Rectal smooth muscle tissue (tissue), 1 donor: ENCODE measurements around the gene SGF29.
"Not testable (repeated sequence)": the region's sequence is repeated elsewhere in the genome, so short reads cannot be mapped to it uniquely, and the experiment has no call there.

Experiments
- H3K27ac ChIP-seq: one replicate; pipeline ENCODE4 v1.7.0; 2013; ENCODE audit warnings: low read depth, low read length, inconsistent platforms
- H3K27me3 ChIP-seq: one replicate; pipeline ENCODE4 v1.7.0; 2013; ENCODE audit warnings: low read length; ENCODE audit not compliant: control insufficient read depth, insufficient read depth
- H3K36me3 ChIP-seq: one replicate; pipeline ENCODE4 v1.7.0; 2013; ENCODE audit warnings: low read length; ENCODE audit not compliant: control insufficient read depth, insufficient read depth
- H3K4me1 ChIP-seq: one replicate; pipeline ENCODE4 v1.7.0; 2013; ENCODE audit warnings: low read length; ENCODE audit not compliant: control insufficient read depth, insufficient read depth
- H3K4me3 ChIP-seq: one replicate; pipeline ENCODE4 v1.7.0; 2013; ENCODE audit warnings: low read length
- H3K9ac ChIP-seq: one replicate; pipeline ENCODE4 v1.7.0; 2013; ENCODE audit warnings: low read length

SGF29 gene

DNA sequence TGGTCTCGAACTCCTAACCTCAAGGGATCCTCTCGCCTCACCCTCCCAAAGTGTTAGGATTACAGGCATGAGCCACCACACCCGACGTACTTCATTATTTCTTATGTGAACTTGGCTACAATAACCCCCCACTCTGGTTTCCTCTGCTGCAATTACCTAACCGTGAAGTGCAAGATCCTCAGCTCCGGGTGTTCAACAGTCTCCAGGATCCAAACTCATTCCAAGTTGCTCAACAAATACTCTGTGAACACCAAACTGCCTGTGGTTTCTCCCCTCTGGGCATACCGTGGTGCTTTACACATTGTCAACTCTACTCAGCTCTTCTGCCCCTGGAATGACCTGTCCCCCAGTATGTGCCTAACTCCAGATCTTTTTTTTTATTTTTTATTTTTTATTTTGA, 62.9 kb downstream of the SGF29 start:
- Histone ChIP-seq H3K27ac (no peak overlapping the region), H3K36me3 (no peaks in the 10 kb centered on the region), H3K9ac (no peak overlapping the region), H3K4me1 (no peaks in the 10 kb centered on the region), H3K27me3 (no peaks in the 10 kb centered on the region), H3K4me3 (no peak overlapping the region)

GRCh38 chr16:28617874-28618273, 64.2 kb downstream of the SGF29 start:
- Histone ChIP-seq H3K4me1 (no peaks in the 10 kb centered on the region), H3K27me3 (no peaks in the 10 kb centered on the region), H3K4me3 (no peak overlapping the region), H3K9ac (no peak overlapping the region), H3K27ac (no peak overlapping the region), H3K36me3 (no peaks in the 10 kb centered on the region)

DNA sequence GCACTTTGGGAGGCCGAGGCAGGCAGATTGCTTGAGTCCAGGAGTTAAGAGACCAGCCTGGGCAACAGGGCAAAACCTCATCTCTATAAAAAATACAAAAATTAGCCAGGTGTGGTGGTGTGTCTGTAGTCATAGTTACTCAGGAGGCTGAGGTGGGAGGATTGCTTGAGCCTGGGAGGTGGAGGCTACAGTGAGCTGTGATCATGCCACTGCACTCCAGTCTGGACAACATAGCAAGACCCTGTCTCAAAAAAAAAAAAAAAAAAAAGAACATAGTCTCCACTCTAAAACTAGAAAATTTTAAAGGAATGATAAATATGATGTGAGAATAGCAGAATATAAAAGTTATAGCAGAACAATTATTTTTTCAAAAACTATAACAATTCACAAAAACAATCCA, 66.6 kb downstream of the SGF29 start:
- not testable (repeated sequence) for H3K27me3 ChIP-seq, H3K27ac ChIP-seq, H3K36me3 ChIP-seq, H3K4me3 ChIP-seq, H3K9ac ChIP-seq, H3K4me1 ChIP-seq

GRCh38 chr16:28621481-28622155, 67.9 kb downstream of the SGF29 start:
- Histone ChIP-seq H3K9ac (no peak overlapping the region), H3K27ac (no peak overlapping the region), H3K4me1 (no peaks in the 10 kb centered on the region)

DNA sequence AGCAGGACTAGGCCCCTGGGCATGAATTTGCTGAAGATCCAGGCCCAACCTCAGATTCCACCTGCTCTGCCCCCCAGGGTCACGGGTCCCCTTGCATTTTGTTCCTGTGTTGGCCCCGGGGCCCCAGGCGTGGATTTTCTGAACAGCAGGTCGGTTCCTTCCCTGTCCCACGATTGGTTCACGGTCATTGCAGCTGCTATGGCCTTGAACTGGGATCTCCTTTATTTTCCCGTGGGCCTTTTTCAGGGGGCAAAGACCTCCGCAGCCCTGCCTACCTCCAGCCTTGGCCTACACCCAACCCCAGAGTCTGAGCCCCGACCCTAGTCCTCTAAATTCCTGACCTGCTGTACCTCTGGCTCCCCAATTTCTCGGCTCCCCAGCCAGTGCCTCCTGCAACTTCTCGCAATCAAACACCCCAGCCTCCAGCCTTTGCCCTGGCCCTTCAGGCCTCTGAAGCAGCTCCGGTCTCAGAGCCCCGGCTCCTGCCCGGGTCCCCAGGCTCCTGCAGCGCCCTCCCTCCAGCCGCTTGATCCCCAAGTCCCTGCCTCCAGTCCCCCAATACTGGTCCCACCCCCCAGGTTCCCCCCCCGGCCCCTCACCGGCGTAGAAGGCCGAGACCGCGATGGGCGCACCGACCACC, 68.9 kb downstream of the SGF29 start:
- not testable (repeated sequence) for H3K27me3 ChIP-seq, H3K27ac ChIP-seq, H3K4me1 ChIP-seq, H3K9ac ChIP-seq, H3K36me3 ChIP-seq
- H3K4me3 ChIP-seq = peak overlapping the region; percentile 71

More at GRCh38 chr16:28621481-28622155, 67.9 kb downstream of the SGF29 start:
- H3K27me3 ChIP-seq = no peaks in the 10 kb centered on the region
- no peak overlapping the region for H3K4me3 ChIP-seq
- H3K36me3 ChIP-seq = no peaks in the 10 kb centered on the region

GRCh38 chr16:28623172-28623711, 69.5 kb downstream of the SGF29 start:
- no peaks in the 10 kb centered on the region for H3K27me3 ChIP-seq
- H3K9ac ChIP-seq = peak overlapping the region; percentile 21
- H3K4me3 ChIP-seq = peak overlapping the region; percentile 71
- no peak overlapping the region for H3K27ac ChIP-seq
- H3K4me1 ChIP-seq = no peaks in the 10 kb centered on the region
- H3K36me3 ChIP-seq = no peaks in the 10 kb centered on the region

- not testable (repeated sequence) for H3K27ac ChIP-seq, H3K4me3 ChIP-seq, H3K9ac ChIP-seq, H3K27me3 ChIP-seq, H3K4me1 ChIP-seq, H3K36me3 ChIP-seq
Observed at GRCh38 chr16:28630905-28631304, 77.2 kb downstream of the SGF29 start.

DNA sequence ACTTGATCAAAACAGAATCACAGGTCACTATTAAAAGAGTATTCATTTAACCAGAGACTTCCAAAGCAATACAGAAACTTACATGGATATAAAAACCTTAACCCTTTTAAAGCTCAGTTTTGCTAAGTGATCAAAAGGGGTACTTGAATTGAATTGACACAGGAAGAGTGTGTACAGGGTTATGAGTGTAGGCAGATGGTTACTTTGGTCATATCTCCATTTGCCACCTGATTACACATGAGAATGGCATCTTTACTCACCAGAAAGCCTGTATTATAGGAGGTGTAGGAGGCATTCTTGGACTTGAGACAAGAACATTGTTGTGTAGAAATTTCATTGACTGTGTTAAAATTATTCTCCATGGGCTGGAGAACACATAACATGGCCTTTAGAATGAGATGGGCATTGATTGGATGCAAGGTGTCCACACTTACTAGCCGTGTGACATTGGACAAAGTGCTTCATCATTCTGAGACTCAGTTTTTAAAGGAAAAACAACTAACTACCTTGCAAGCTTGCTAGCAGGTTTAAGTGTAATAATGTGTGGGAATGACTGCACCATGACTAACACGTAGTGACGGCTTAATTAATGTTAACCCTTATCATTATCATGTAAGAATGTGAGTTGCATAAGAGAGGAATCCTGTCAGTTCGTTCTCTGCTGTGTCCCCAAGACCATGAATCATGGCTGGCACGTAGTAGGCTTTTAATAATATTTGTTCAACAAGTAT, 82.5 kb downstream of the SGF29 start:
- not testable (repeated sequence) for H3K9ac ChIP-seq, H3K4me3 ChIP-seq, H3K27me3 ChIP-seq, H3K36me3 ChIP-seq, H3K4me1 ChIP-seq, H3K27ac ChIP-seq

DNA sequence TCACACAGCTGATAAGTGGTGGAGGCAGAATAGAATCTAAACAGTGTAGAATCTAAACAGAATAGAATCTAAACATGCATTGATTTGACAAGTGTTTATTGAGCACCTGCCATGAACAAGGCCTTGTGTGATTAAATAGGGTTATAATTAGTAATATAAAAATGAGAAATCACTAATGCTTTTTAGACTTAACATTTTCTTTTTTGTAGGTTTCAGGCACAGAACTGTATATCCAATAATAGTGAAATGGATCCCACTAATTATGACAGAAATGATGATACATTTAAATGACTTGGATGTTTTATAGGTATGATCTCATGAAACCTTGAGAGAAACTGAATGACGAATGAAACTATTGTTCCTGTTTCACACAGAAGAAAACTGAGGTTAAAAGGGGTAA, 84.0 kb downstream of the SGF29 start, which contains the start of gene NPIPB8:
Gene NPIPB8 (plus strand): TSS at position 301 of the 400 bp plus-strand sequence. CDS start 296 bp downstream, outside the sequence.
- H3K4me3 ChIP-seq, H3K4me1 ChIP-seq, H3K36me3 ChIP-seq, H3K27ac ChIP-seq, H3K9ac ChIP-seq, H3K27me3 ChIP-seq: not testable (repeated sequence)

GRCh38 chr16:28638359-28638758, 84.6 kb downstream of the SGF29 start:
- H3K9ac ChIP-seq, H3K27me3 ChIP-seq, H3K4me1 ChIP-seq, H3K4me3 ChIP-seq, H3K36me3 ChIP-seq, H3K27ac ChIP-seq: not testable (repeated sequence)

DNA sequence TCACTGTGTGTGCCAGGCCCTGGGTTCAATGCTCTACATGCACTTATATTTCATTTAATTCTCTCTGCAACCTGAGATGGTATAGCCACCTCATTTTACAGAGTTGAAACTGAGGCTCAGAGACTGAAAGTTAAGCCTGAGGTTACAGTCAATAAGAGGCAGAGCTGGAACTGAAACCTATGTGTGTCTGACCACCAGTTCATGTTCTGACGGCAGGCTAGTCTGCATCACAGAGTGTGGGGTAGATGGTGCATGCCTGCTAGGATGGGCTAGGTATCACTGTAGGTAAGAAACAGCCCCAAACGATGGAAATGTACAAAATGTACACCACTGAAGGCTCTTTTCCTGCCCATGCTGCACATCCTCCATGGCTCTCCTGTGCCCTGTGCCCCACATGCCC, 86.2 kb downstream of the SGF29 start:
- not testable (repeated sequence) for H3K27me3 ChIP-seq, H3K4me1 ChIP-seq, H3K4me3 ChIP-seq, H3K27ac ChIP-seq, H3K9ac ChIP-seq, H3K36me3 ChIP-seq
